ENCODE results near the gene NAGPA. TPM values are rescaled to one million over a fixed set of nuclear protein-coding genes. Genes with fewer than 3 reads are reported as not detected.

The NAGPA gene
- total RNA-seq, 1 donor from 2014 or later = 24.1 TPM

GRCh38 chr16:5044011-5044540, 10.3 kb upstream of the NAGPA start:
- no peak for TF ChIP-seq CTCF (IDR thresholded peaks at IDR 0.05)
- Histone ChIP-seq H3K9me3 (no peaks in the 10 kb centered on the region), H3K27me3 (ENCODE audit: low read depth) (no peaks in the 10 kb centered on the region), H3K4me3 (no peak overlapping the region), H3K27ac (no peak overlapping the region), H3K4me1 (no peaks in the 10 kb centered on the region), H3K36me3 (peaks cover 40% of the 10 kb centered on the region)
- intact Hi-C loops (cut with DNase I) = no loop called here
- DNase-seq = peak; percentile 12
- ATAC-seq = no peak

DNA sequence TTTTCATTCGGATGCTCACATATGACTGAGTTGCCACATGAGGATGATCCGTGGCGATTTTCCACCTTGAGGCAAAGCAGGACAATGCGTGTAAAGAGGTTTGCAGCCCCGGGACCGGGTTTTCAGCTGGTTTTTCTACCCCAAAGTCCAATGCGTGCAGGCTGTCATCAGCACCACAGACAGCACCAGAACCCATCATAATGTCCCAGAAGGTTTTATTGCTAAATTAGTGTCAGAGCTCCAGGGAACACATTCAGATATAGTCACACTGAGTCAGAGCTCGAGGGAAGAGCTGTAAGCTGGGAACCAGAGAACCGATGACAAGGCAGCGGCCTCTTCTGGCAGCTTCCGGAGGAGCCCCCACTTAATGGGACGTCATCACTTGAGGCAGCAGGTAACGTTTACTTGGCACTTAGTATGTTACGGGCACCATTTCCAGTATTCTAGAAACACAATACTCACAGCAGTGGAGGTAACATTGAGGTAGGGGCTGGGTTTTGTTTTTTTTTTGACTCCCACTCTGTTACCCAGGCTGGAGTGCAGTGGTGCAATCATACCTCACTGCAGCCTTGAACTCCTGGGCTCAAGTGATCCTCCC, 8.9 kb upstream of the NAGPA start:
- Histone ChIP-seq H3K4me3 (no peak overlapping the region), H3K9me3 (no peaks in the 10 kb centered on the region), H3K27me3 (ENCODE audit: low read depth) (no peaks in the 10 kb centered on the region), H3K4me1 (no peaks in the 10 kb centered on the region), H3K36me3 (peaks cover 31% of the 10 kb centered on the region), H3K27ac (no peak overlapping the region)
- ATAC-seq (no peak), DNase-seq (no peak)
- no peak for TF ChIP-seq CTCF (IDR thresholded peaks at IDR 0.05)
- intact Hi-C loops (cut with DNase I) = no loop called here

GRCh38 chr16:5041600-5042133, 7.9 kb upstream of the NAGPA start:
- Histone ChIP-seq H3K9me3 (no peaks in the 10 kb centered on the region), H3K4me3 (no peak overlapping the region), H3K27me3 (ENCODE audit: low read depth) (no peaks in the 10 kb centered on the region), H3K36me3 (peaks cover 21% of the 10 kb centered on the region), H3K4me1 (no peaks in the 10 kb centered on the region), H3K27ac (no peak overlapping the region)
- intact Hi-C loops (cut with DNase I) = no loop called here
- ATAC-seq (no peak), DNase-seq (peak; percentile 9)
- no peak for TF ChIP-seq CTCF (IDR thresholded peaks at IDR 0.05)

- peak; percentile 20 for DNase-seq
- no peaks in the 10 kb centered on the region for H3K4me1 ChIP-seq
- H3K27ac ChIP-seq = no peak overlapping the region
- no peaks in the 10 kb centered on the region for H3K9me3 ChIP-seq
- H3K4me3 ChIP-seq = no peak overlapping the region
- peaks cover 9% of the 10 kb centered on the region for H3K36me3 ChIP-seq
- intact Hi-C loops (cut with DNase I) = no loop called here
- no peak for TF ChIP-seq CTCF (IDR thresholded peaks at IDR 0.05)
- ATAC-seq = no peak
- no peaks in the 10 kb centered on the region for H3K27me3 ChIP-seq (ENCODE audit: low read depth)
Measured at GRCh38 chr16:5040451-5040850, 6.7 kb upstream of the NAGPA start.

- no peak for TF ChIP-seq CTCF (IDR thresholded peaks at IDR 0.05)
- Histone ChIP-seq H3K36me3 (no peaks in the 10 kb centered on the region), H3K4me3 (no peak overlapping the region), H3K27ac (no peak overlapping the region), H3K9me3 (no peaks in the 10 kb centered on the region), H3K27me3 (ENCODE audit: low read depth) (no peaks in the 10 kb centered on the region), H3K4me1 (peaks cover 16% of the 10 kb centered on the region)
- DNase-seq (peak; percentile 27), ATAC-seq (no peak)
- intact Hi-C loops (cut with DNase I) = no loop called here
Measured at GRCh38 chr16:5036228-5037156, 2.8 kb upstream of the NAGPA start.
